ENCODE results near the gene PARD3B.

The PARD3B gene

DNA sequence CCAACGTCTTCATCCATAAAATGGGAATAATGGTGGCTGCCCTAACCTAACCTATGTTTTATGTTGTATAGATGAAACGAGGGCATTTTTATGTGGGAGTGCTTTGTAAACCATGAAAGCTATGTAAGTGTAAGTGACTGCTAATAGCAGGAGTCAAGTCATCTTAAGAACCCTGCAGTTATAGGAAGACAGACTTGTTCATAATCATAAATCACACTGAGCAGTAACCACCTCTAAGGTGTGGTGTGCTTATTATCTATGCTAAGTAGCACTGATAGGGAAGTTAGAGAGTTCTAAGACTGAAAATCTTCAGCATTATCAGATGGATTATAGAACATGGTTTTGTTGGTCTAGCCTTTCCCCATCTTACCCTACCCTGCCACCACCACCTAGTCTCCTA lies 1112.8 kb downstream of the PARD3B start:
- H3K4me3 ChIP-seq (replicated peaks; ENCODE audit: low read depth, low read length), result no peak overlapping the region
- no peak for DNase-seq (ENCODE audit: low read depth)
- TF ChIP-seq, protein P1, sequence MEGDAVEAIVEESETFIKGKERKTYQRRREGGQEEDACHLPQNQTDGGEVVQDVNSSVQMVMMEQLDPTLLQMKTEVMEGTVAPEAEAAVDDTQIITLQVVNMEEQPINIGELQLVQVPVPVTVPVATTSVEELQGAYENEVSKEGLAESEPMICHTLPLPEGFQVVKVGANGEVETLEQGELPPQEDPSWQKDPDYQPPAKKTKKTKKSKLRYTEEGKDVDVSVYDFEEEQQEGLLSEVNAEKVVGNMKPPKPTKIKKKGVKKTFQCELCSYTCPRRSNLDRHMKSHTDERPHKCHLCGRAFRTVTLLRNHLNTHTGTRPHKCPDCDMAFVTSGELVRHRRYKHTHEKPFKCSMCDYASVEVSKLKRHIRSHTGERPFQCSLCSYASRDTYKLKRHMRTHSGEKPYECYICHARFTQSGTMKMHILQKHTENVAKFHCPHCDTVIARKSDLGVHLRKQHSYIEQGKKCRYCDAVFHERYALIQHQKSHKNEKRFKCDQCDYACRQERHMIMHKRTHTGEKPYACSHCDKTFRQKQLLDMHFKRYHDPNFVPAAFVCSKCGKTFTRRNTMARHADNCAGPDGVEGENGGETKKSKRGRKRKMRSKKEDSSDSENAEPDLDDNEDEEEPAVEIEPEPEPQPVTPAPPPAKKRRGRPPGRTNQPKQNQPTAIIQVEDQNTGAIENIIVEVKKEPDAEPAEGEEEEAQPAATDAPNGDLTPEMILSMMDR (IDR thresholded peaks at IDR 0.05; ENCODE audit: low read length, missing control alignments), result no peak

GRCh38 chr2:205658572-205658971 lies 1113.3 kb downstream of the PARD3B start:
- DNase-seq (ENCODE audit: low read depth), result no peak
- TF ChIP-seq, protein P1 (IDR thresholded peaks at IDR 0.05; ENCODE audit: low read length, missing control alignments), result no peak
- no peak overlapping the region for H3K4me3 ChIP-seq (replicated peaks; ENCODE audit: low read depth, low read length)

DNA sequence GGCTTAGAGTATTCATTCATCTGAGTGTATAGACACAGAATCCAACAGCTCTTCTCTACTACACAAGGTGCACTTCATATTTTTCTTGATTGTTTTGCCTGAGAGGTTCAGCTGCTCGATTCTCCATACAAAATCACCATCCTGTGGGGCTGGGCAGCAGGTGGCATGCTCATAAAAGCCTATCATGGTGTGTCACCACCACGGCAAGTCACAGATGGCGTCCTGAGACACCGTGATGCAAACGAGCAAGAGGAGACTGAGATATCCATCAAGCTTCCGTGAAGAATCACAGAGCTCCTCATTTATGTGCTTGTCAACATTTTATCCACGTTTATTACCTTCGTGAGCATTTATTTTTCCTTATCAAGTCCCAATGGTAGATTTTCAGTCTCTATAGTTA lies 1114.6 kb downstream of the PARD3B start:
- no peak overlapping the region for H3K4me3 ChIP-seq (replicated peaks; ENCODE audit: low read depth, low read length)
- TF ChIP-seq, protein P1 (IDR thresholded peaks at IDR 0.05; ENCODE audit: low read length, missing control alignments), result no peak
- DNase-seq (ENCODE audit: low read depth), result no peak

- TF ChIP-seq, protein P1 (IDR thresholded peaks at IDR 0.05; ENCODE audit: low read length, missing control alignments), result no peak
- H3K4me3 ChIP-seq (replicated peaks; ENCODE audit: low read depth, low read length), result no peak overlapping the region
- DNase-seq (ENCODE audit: low read depth), result peak; percentile 84
These were observed 1115.3 kb downstream of the PARD3B start for GRCh38 chr2:205660521-205661124.

GRCh38 chr2:205661281-205661680 lies 1116.0 kb downstream of the PARD3B start:
- no peak for DNase-seq (ENCODE audit: low read depth)
- no peak overlapping the region for H3K4me3 ChIP-seq (replicated peaks; ENCODE audit: low read depth, low read length)
- TF ChIP-seq, protein P1 (IDR thresholded peaks at IDR 0.05; ENCODE audit: low read length, missing control alignments), result no peak

DNA sequence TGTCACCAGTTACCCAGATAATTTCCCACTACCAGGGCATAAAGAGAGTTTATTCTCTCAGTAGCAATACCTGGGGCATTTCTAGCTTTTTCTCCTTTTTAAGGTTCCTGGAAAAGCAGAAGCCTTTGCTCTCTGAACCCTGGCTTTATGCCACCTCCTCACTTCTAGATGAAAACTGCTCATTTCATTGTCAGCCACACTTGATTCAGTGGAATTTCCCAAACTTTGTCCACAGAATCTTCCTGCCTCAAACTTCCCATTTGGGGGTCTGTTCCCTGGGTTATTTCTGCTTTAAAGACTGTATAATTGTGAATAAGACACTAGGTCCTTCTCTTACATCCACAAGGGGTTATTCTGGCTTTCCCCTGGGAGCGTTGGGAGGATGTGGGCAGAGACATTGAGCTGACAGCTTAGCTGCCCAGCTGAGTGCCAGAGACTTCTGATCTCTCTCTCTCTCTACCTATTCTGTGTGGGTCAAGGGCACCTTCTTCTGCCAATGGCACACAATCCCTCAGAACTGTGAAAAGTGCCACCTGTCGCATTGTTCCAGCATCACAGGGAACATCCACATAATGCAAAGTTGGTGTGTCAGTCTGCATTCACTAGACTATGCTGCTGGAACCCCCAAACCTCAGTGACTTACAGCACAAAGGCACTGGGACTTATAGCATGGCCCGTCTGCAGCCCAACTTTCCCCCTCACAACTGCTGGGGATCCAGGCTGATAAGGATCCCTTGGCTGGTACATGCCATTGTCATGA lies 1117.1 kb downstream of the PARD3B start:
- TF ChIP-seq, protein P1 (IDR thresholded peaks at IDR 0.05; ENCODE audit: low read length, missing control alignments), result no peak
- no peak for DNase-seq (ENCODE audit: low read depth)
- no peak overlapping the region for H3K4me3 ChIP-seq (replicated peaks; ENCODE audit: low read depth, low read length)

Measured in fibroblast of pulmonary artery (primary cell).